ENCODE measurements around the gene MR1. TPM values are rescaled to one million over a fixed set of nuclear protein-coding genes. Genes with fewer than 3 reads are reported as not detected.

Gene MR1
- total RNA-seq, 2 experiments from 2014 or later: 19.5 to 21.2 TPM

- no peaks in the 10 kb centered on the region for H3K9me3 Mint-ChIP-seq
- DNase-seq: no peak
- CTCF ChIA-PET: no interaction called here
- H3K4me1 Mint-ChIP-seq (ENCODE audit: low read depth): peaks cover 5% of the 10 kb centered on the region
- H3K27me3 Mint-ChIP-seq: peaks cover 16% of the 10 kb centered on the region
- intact Hi-C loops (cut with micrococcal nuclease): no loop called here
- no peak overlapping the region for H3K4me3 Mint-ChIP-seq
- no peak overlapping the region for H3K27ac Mint-ChIP-seq
- POLR2A ChIA-PET: no interaction called here
- H3K36me3 Mint-ChIP-seq: no peaks in the 10 kb centered on the region
Measured at GRCh38 chr1:181073638-181074037, 39.9 kb downstream of the MR1 start.

- Mint-ChIP-seq H3K27me3 (peaks cover 17% of the 10 kb centered on the region), H3K27ac (no peak overlapping the region), H3K4me3 (no peak overlapping the region), H3K9me3 (no peaks in the 10 kb centered on the region), H3K4me1 (ENCODE audit: low read depth) (peaks cover 18% of the 10 kb centered on the region), H3K36me3 (no peaks in the 10 kb centered on the region)
- intact Hi-C loops (cut with micrococcal nuclease): no loop called here
- POLR2A ChIA-PET: interaction anchor here (0.6 kb wide), 1 partner anchor 10 kb away, joined by 4 read pairs; no protein-coding TSS in a partner anchor
- DNase-seq: no peak
- CTCF ChIA-PET: interaction anchor here (1.3 kb wide), 1 partner anchor 67 kb away, joined by 3 read pairs; no protein-coding TSS in a partner anchor
Measured at GRCh38 chr1:181075766-181076350, 42.1 kb downstream of the MR1 start.

- H3K27ac Mint-ChIP-seq: no peak overlapping the region
- H3K27me3 Mint-ChIP-seq: peaks cover 18% of the 10 kb centered on the region
- CTCF ChIA-PET: interaction anchor here (1.3 kb wide), 1 partner anchor 66 kb away, joined by 3 read pairs; no protein-coding TSS in a partner anchor
Measured at GRCh38 chr1:181076852-181077251, 43.1 kb downstream of the MR1 start.

GRCh38 chr1:181077576-181078242 is 43.9 kb downstream of the MR1 start:
- intact Hi-C loops (cut with micrococcal nuclease): loop anchor here (2.0 kb wide), 1 partner anchor 63 kb away; no protein-coding TSS in a partner anchor
- POLR2A ChIA-PET: interaction anchor here (0.7 to 2.3 kb wide), 2 partner anchors 13 to 44 kb away, joined by 3 to 20 read pairs; partner anchors contain the start of gene MR1

More at GRCh38 chr1:181076852-181077251, 43.1 kb downstream of the MR1 start:
- H3K4me1 Mint-ChIP-seq (ENCODE audit: low read depth): peaks cover 18% of the 10 kb centered on the region
- H3K9me3 Mint-ChIP-seq: no peaks in the 10 kb centered on the region
- intact Hi-C loops (cut with micrococcal nuclease): no loop called here
- POLR2A ChIA-PET: no interaction called here
- no peak overlapping the region for H3K4me3 Mint-ChIP-seq
- no peaks in the 10 kb centered on the region for H3K36me3 Mint-ChIP-seq
- no peak for DNase-seq

GRCh38 chr1:181079382-181079781 is 45.6 kb downstream of the MR1 start:
- Mint-ChIP-seq H3K27ac (no peak overlapping the region), H3K27me3 (peaks cover 19% of the 10 kb centered on the region), H3K4me3 (no peak overlapping the region), H3K9me3 (no peaks in the 10 kb centered on the region), H3K4me1 (ENCODE audit: low read depth) (peaks cover 20% of the 10 kb centered on the region), H3K36me3 (no peaks in the 10 kb centered on the region)
- intact Hi-C loops (cut with micrococcal nuclease): loop anchor here (2.0 kb wide), 1 partner anchor 65 kb away; no protein-coding TSS in a partner anchor
- no peak for DNase-seq
- POLR2A ChIA-PET: interaction anchor here (0.6 to 2.3 kb wide), 7 partner anchors 12 to 80 kb away, joined by 3 to 20 read pairs (median 4); partner anchors contain the start of gene STX6
- CTCF ChIA-PET: interaction anchor here (0.5 to 3.8 kb wide), 7 partner anchors 11 to 577 kb away, joined by 3 to 29 read pairs (median 5); partner anchors contain the start of gene ACBD6

More at GRCh38 chr1:181077576-181078242, 43.9 kb downstream of the MR1 start:
- no peak overlapping the region for H3K4me3 Mint-ChIP-seq
- H3K4me1 Mint-ChIP-seq (ENCODE audit: low read depth): peaks cover 18% of the 10 kb centered on the region
- CTCF ChIA-PET: interaction anchor here (3.8 kb wide), 1 partner anchor 65 kb away, joined by 29 read pairs; no protein-coding TSS in a partner anchor
- H3K27me3 Mint-ChIP-seq: peaks cover 19% of the 10 kb centered on the region
- no peak for DNase-seq
- no peaks in the 10 kb centered on the region for H3K9me3 Mint-ChIP-seq
- no peak overlapping the region for H3K27ac Mint-ChIP-seq
- H3K36me3 Mint-ChIP-seq: no peaks in the 10 kb centered on the region

GRCh38 chr1:181079920-181080319 is 46.1 kb downstream of the MR1 start:
- ChIA-PET POLR2A (interaction anchor here (0.7 to 2.3 kb wide), 4 partner anchors 11 to 57 kb away, joined by 3 to 20 read pairs (median 5); partner anchors contain the start of gene STX6), CTCF (interaction anchor here (0.5 to 3.8 kb wide), 7 partner anchors 10 to 602 kb away, joined by 3 to 29 read pairs (median 6); partner anchors contain the start of gene ACBD6)
- Mint-ChIP-seq H3K9me3 (no peaks in the 10 kb centered on the region), H3K36me3 (no peaks in the 10 kb centered on the region), H3K4me1 (ENCODE audit: low read depth) (peaks cover 23% of the 10 kb centered on the region), H3K27me3 (peaks cover 19% of the 10 kb centered on the region), H3K27ac (no peak overlapping the region), H3K4me3 (no peak overlapping the region)
- no peak for DNase-seq
- intact Hi-C loops (cut with micrococcal nuclease): loop anchor here (2.0 kb wide), 1 partner anchor 65 kb away; no protein-coding TSS in a partner anchor

- CTCF ChIA-PET: interaction anchor here (3.8 kb wide), 1 partner anchor 62 kb away, joined by 29 read pairs; no protein-coding TSS in a partner anchor
- Mint-ChIP-seq H3K4me3 (no peak overlapping the region), H3K36me3 (no peaks in the 10 kb centered on the region), H3K4me1 (ENCODE audit: low read depth) (peaks cover 23% of the 10 kb centered on the region), H3K27ac (no peak overlapping the region), H3K27me3 (peaks cover 19% of the 10 kb centered on the region), H3K9me3 (no peaks in the 10 kb centered on the region)
- intact Hi-C loops (cut with micrococcal nuclease): no loop called here
- POLR2A ChIA-PET: interaction anchor here (1.4 kb wide), 1 partner anchor 10 kb away, joined by 5 read pairs; no protein-coding TSS in a partner anchor
- no peak for DNase-seq
Measured at GRCh38 chr1:181080556-181080955, 46.8 kb downstream of the MR1 start.

- Mint-ChIP-seq H3K9me3 (no peaks in the 10 kb centered on the region), H3K4me3 (no peak overlapping the region), H3K27me3 (peaks cover 12% of the 10 kb centered on the region), H3K36me3 (no peaks in the 10 kb centered on the region), H3K4me1 (ENCODE audit: low read depth) (peaks cover 23% of the 10 kb centered on the region), H3K27ac (no peak overlapping the region)
- ChIA-PET CTCF (interaction anchor here (3.8 kb wide), 1 partner anchor 61 kb away, joined by 29 read pairs; no protein-coding TSS in a partner anchor), POLR2A (interaction anchor here (1.4 kb wide), 1 partner anchor 9 kb away, joined by 5 read pairs; no protein-coding TSS in a partner anchor)
- intact Hi-C loops (cut with micrococcal nuclease): no loop called here
- no peak for DNase-seq
Measured at GRCh38 chr1:181081395-181081794, 47.6 kb downstream of the MR1 start.

GRCh38 chr1:181083842-181084605 is 50.2 kb downstream of the MR1 start:
- no peaks in the 10 kb centered on the region for H3K9me3 Mint-ChIP-seq
- intact Hi-C loops (cut with micrococcal nuclease): loop anchor here (1.0 to 2.0 kb wide), 4 partner anchors 15 to 82 kb away; no protein-coding TSS in a partner anchor
- H3K27me3 Mint-ChIP-seq: peaks cover 5% of the 10 kb centered on the region
- H3K4me1 Mint-ChIP-seq (ENCODE audit: low read depth): peaks cover 30% of the 10 kb centered on the region
- CTCF ChIA-PET: interaction anchor here (0.6 to 2.6 kb wide), 14 partner anchors 17 to 221 kb away, joined by 3 to 52 read pairs (median 4); no protein-coding TSS in a partner anchor
- POLR2A ChIA-PET: interaction anchor here (1.2 kb wide), 1 partner anchor 58 kb away, joined by 6 read pairs; no protein-coding TSS in a partner anchor
- H3K27ac Mint-ChIP-seq: peak overlapping the region; percentile 14
- H3K4me3 Mint-ChIP-seq: no peak overlapping the region
- DNase-seq: peak; percentile 71
- H3K36me3 Mint-ChIP-seq: peaks cover 3% of the 10 kb centered on the region

- peaks cover 5% of the 10 kb centered on the region for H3K36me3 Mint-ChIP-seq
- no peak for DNase-seq
Measured at GRCh38 chr1:181084606-181084969, 50.8 kb downstream of the MR1 start.

GRCh38 chr1:181086091-181086490 is 52.3 kb downstream of the MR1 start:
- Mint-ChIP-seq H3K4me3 (no peak overlapping the region), H3K27me3 (peaks cover 3% of the 10 kb centered on the region), H3K27ac (no peak overlapping the region), H3K9me3 (no peaks in the 10 kb centered on the region), H3K4me1 (ENCODE audit: low read depth) (peaks cover 21% of the 10 kb centered on the region), H3K36me3 (peaks cover 18% of the 10 kb centered on the region)
- intact Hi-C loops (cut with micrococcal nuclease): loop anchor here (5.0 kb wide), 3 partner anchors 311 to 1204 kb away; partner anchors contain the start of genes ACBD6 and TOR1AIP1
- no peak for DNase-seq
- POLR2A ChIA-PET: interaction anchor here (0.7 to 1.2 kb wide), 2 partner anchors 10 to 56 kb away, joined by 3 to 4 read pairs; no protein-coding TSS in a partner anchor
- CTCF ChIA-PET: interaction anchor here (1.2 to 3.5 kb wide), 2 partner anchors 56 to 64 kb away, joined by 3 to 42 read pairs; no protein-coding TSS in a partner anchor

More at GRCh38 chr1:181084606-181084969, 50.8 kb downstream of the MR1 start:
- H3K4me1 Mint-ChIP-seq (ENCODE audit: low read depth): peaks cover 24% of the 10 kb centered on the region
- POLR2A ChIA-PET: interaction anchor here (1.2 kb wide), 1 partner anchor 57 kb away, joined by 6 read pairs; no protein-coding TSS in a partner anchor
- intact Hi-C loops (cut with micrococcal nuclease): loop anchor here (1.0 to 2.0 kb wide), 4 partner anchors 14 to 82 kb away; no protein-coding TSS in a partner anchor
- H3K27ac Mint-ChIP-seq: no peak overlapping the region
- CTCF ChIA-PET: interaction anchor here (0.6 to 2.6 kb wide), 9 partner anchors 17 to 83 kb away, joined by 3 to 52 read pairs (median 6); no protein-coding TSS in a partner anchor
- no peaks in the 10 kb centered on the region for H3K9me3 Mint-ChIP-seq
- no peak overlapping the region for H3K4me3 Mint-ChIP-seq
- peaks cover 5% of the 10 kb centered on the region for H3K27me3 Mint-ChIP-seq
